Mucosa of stomach (tissue), 1 donor: ENCODE data around the gene NLRP4.
"Not testable (repeated sequence)": the region's sequence is repeated elsewhere in the genome, so short reads cannot be mapped to it uniquely, and the experiment has no call there.

Experiments
- H3K27me3 ChIP-seq: one replicate; pipeline ENCODE4 v1.7.0; 2013; ENCODE audit warnings: mild to moderate bottlenecking, low read length; ENCODE audit not compliant: control insufficient read depth, insufficient read depth
- H3K36me3 ChIP-seq: one replicate; pipeline ENCODE4 v1.7.0; 2013; ENCODE audit warnings: low read length; ENCODE audit not compliant: control insufficient read depth, insufficient read depth
- H3K4me1 ChIP-seq: one replicate; pipeline ENCODE4 v1.7.0; 2013; ENCODE audit warnings: mild to moderate bottlenecking, low read length; ENCODE audit not compliant: control insufficient read depth, insufficient read depth
- H3K4me3 ChIP-seq: one replicate; pipeline ENCODE4 v1.7.0; 2013; ENCODE audit warnings: low read length
- H3K9ac ChIP-seq: one replicate; pipeline ENCODE4 v1.7.0; 2013; ENCODE audit warnings: mild to moderate bottlenecking, low read length, moderate library complexity
- H3K9me3 ChIP-seq: one replicate; pipeline ENCODE4 v1.7.0; 2013; ENCODE audit warnings: mild to moderate bottlenecking, low read length, moderate library complexity; ENCODE audit not compliant: control insufficient read depth
- donor health status: Pancreatic carcinoma.

The NLRP4 gene

DNA sequence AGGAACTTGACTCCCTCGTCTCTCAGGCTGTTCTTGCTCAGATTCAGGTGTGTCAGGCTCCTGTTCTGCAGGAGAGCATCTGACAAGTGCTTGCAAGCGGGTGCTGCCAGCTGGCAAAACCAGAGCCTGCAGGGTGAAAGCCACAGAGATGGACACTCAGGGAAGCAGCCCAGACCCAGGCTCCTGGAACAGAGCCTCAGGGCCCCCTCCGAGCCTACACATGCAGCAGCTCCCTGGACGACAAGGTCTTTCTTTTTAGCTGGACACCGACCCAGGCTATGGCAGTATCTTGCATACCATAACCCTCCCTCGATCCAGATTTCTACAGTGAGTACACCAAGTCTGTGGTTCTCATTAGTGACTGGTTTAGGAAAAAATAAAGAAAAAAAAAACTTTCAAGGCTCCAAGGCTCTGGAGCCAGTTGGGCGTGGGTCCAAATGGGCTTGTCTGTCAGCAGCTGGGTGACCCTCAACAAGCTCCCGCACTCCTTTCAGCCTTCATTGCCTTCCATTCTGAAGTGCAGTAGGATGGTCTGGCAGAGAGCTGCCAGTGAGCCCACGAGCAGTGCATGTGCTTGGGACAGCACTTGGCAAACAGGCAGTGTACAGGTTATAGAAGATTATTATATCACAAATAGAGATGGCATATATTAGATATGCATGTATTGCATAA is 65.9 kb downstream of the NLRP4 start:
- Histone ChIP-seq H3K9me3 (no peaks in the 10 kb centered on the region), H3K9ac (no peak overlapping the region), H3K27me3 (no peaks in the 10 kb centered on the region), H3K4me1 (no peaks in the 10 kb centered on the region), H3K36me3 (no peaks in the 10 kb centered on the region), H3K4me3 (no peak overlapping the region)

GRCh38 chr19:55907286-55907685 is 70.9 kb downstream of the NLRP4 start:
- Histone ChIP-seq H3K9ac (no peak overlapping the region), H3K36me3 (no peaks in the 10 kb centered on the region), H3K4me1 (no peaks in the 10 kb centered on the region), H3K27me3 (no peaks in the 10 kb centered on the region), H3K9me3 (no peaks in the 10 kb centered on the region), H3K4me3 (no peak overlapping the region)

- H3K4me1 ChIP-seq, result no peaks in the 10 kb centered on the region
- H3K9me3 ChIP-seq, result no peaks in the 10 kb centered on the region
- H3K4me3 ChIP-seq, result no peak overlapping the region
- H3K27me3 ChIP-seq, result no peaks in the 10 kb centered on the region
- H3K9ac ChIP-seq, result no peak overlapping the region
- H3K36me3 ChIP-seq, result no peaks in the 10 kb centered on the region
These were observed 71.4 kb downstream of the NLRP4 start for GRCh38 chr19:55907746-55908145.

- no peak overlapping the region for H3K4me3 ChIP-seq
- H3K9me3 ChIP-seq, result no peaks in the 10 kb centered on the region
- H3K4me1 ChIP-seq, result no peaks in the 10 kb centered on the region
- H3K27me3 ChIP-seq, result no peaks in the 10 kb centered on the region
- no peak overlapping the region for H3K9ac ChIP-seq
- no peaks in the 10 kb centered on the region for H3K36me3 ChIP-seq
These were observed 73.5 kb downstream of the NLRP4 start for GRCh38 chr19:55909801-55910200.

DNA sequence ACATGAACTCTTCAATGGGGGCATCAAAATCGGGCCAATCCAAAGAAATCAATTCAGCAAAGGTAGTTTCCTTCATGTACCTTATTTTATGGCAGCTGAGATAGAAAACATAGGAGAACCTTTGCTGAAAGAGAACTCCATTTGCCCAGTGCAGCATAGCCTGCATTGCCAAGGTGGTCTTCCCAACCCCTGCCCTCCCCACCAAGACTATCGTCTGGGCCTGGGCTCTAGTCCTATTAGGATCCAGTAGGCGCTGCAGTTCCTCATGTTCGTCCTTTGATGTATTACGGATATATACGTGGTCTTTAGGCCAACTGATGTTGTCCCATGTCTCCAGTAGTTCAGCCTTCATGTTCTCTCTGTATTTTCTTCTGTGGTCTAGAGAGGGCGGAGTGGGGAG is 76.6 kb downstream of the NLRP4 start:
- H3K36me3 ChIP-seq, result no peaks in the 10 kb centered on the region
- no peaks in the 10 kb centered on the region for H3K27me3 ChIP-seq
- H3K9me3 ChIP-seq, result no peaks in the 10 kb centered on the region
- no peaks in the 10 kb centered on the region for H3K4me1 ChIP-seq
- H3K4me3 ChIP-seq, result no peak overlapping the region
- no peak overlapping the region for H3K9ac ChIP-seq

- Histone ChIP-seq H3K4me3 (no peak overlapping the region), H3K36me3 (no peaks in the 10 kb centered on the region), H3K4me1 (no peaks in the 10 kb centered on the region)
These were observed 77.4 kb downstream of the NLRP4 start for GRCh38 chr19:55913643-55914268.

DNA sequence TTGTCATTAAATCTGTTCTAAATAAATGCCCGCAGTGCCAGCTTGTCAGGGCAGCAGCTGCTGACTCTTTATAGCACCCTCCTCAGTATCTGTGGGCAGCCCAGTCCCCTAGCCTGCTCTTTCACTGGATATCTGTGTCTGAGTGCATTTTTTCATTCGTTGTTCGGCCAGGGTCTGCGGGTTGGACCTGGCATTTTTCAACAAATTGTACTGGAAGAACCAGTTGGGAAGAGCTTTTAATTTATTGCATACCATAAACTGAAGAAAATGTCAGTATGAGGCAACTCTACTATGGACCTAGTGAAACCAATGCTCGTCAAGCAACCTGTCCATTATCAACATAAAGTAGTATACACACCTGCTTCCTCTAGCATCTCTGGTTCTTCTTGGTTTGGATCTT is 87.2 kb downstream of the NLRP4 start:
- H3K9me3 ChIP-seq, result no peaks in the 10 kb centered on the region
- no peaks in the 10 kb centered on the region for H3K27me3 ChIP-seq
- H3K36me3 ChIP-seq, result no peaks in the 10 kb centered on the region
- H3K4me3 ChIP-seq, result no peak overlapping the region
- no peaks in the 10 kb centered on the region for H3K4me1 ChIP-seq
- H3K9ac ChIP-seq, result no peak overlapping the region

More at GRCh38 chr19:55913643-55914268, 77.4 kb downstream of the NLRP4 start:
- Histone ChIP-seq H3K9me3 (no peaks in the 10 kb centered on the region), H3K9ac (no peak overlapping the region), H3K27me3 (no peaks in the 10 kb centered on the region)

- Histone ChIP-seq H3K9ac (no peak overlapping the region), H3K9me3 (no peaks in the 10 kb centered on the region)
These were observed 91.7 kb downstream of the NLRP4 start for GRCh38 chr19:55927991-55928390.

GRCh38 chr19:55929258-55929657 is 92.9 kb downstream of the NLRP4 start:
- H3K36me3 ChIP-seq, H3K4me1 ChIP-seq, H3K4me3 ChIP-seq, H3K9ac ChIP-seq, H3K9me3 ChIP-seq, H3K27me3 ChIP-seq: not testable (repeated sequence)

More at GRCh38 chr19:55927991-55928390, 91.7 kb downstream of the NLRP4 start:
- H3K4me1 ChIP-seq, result no peaks in the 10 kb centered on the region
- no peaks in the 10 kb centered on the region for H3K27me3 ChIP-seq
- no peaks in the 10 kb centered on the region for H3K36me3 ChIP-seq
- no peak overlapping the region for H3K4me3 ChIP-seq

GRCh38 chr19:55930996-55931515 is 94.7 kb downstream of the NLRP4 start:
- Histone ChIP-seq H3K9ac (no peak overlapping the region), H3K9me3 (no peaks in the 10 kb centered on the region), H3K4me3 (no peak overlapping the region), H3K36me3 (no peaks in the 10 kb centered on the region), H3K27me3 (no peaks in the 10 kb centered on the region), H3K4me1 (no peaks in the 10 kb centered on the region)
